HepG2 (cell line): Measurements from ENCODE around the gene HELZ. TPM values are rescaled to one million over a fixed set of nuclear protein-coding genes. Genes with fewer than 3 reads are reported as not detected.

ENCODE experiments used
- BRD4 ChIP-seq: sonication (generic); formaldehyde crosslinking; IDR thresholded peaks from 2 replicates; pipeline ENCODE4 v1.4.0; 2020; ENCODE audit warnings: missing genetic modification reagents
- HNF4A ChIP-seq: sonication (generic); formaldehyde crosslinking; IDR thresholded peaks from 2 replicates; pipeline ENCODE4 v1.4.0; 2020; ENCODE audit warnings: missing genetic modification reagents
- MBD4 ChIP-seq: IDR thresholded peaks from 2 replicates; pipeline ENCODE4 v1.6.1; 2012; ENCODE audit warnings: low read length, inconsistent platforms, borderline replicate concordance
- NR2F2 ChIP-seq: IDR thresholded peaks from 2 replicates; pipeline ENCODE4 v1.6.1; 2012; ENCODE audit warnings: low read depth, inconsistent platforms, borderline replicate concordance
- SOX6 ChIP-seq, 2 experiments: fragments of 450-650 bp in 1 of 2; sonication (generic) in 1 of 2; formaldehyde crosslinking in 1 of 2; IDR thresholded peaks; 2 replicates each; pipeline versions ENCODE4 v1.4.0 to v1.6.1; 2017 to 2020; ENCODE audit warnings: antibody characterized with exemption in 1 of 2, mild to moderate bottlenecking in 1 of 2, missing genetic modification reagents in 1 of 2
- TOPORS ChIP-seq: sonication (generic); formaldehyde crosslinking; IDR thresholded peaks from 2 replicates; pipeline ENCODE4 v1.8.0; 2023; ENCODE audit warnings: mild to moderate bottlenecking, missing genetic modification reagents
- ZBTB4 ChIP-seq: sonication (generic); formaldehyde crosslinking; IDR thresholded peaks from 2 replicates; pipeline ENCODE4 v1.4.0; 2020; ENCODE audit warnings: missing genetic modification reagents, mild to moderate bottlenecking, borderline replicate concordance
- ZHX2 ChIP-seq, 2 experiments: sonication (generic) in 1 of 2; formaldehyde crosslinking in 1 of 2; IDR thresholded peaks; 2 replicates each; pipeline versions ENCODE4 v1.6.1 to v1.9.0; 2014 to 2022; ENCODE audit warnings: antibody characterized with exemption in 1 of 2, borderline replicate concordance in 1 of 2, inconsistent platforms in 1 of 2, low read depth in 1 of 2, missing genetic modification reagents in 1 of 2
- ZMYM2 ChIP-seq: sonication (generic); formaldehyde crosslinking; IDR thresholded peaks from 2 replicates; pipeline ENCODE4 v1.8.0; 2022; ENCODE audit warnings: mild to moderate bottlenecking, missing genetic modification reagents
- ZNF609 ChIP-seq: sonication (generic); formaldehyde crosslinking; IDR thresholded peaks from 2 replicates; pipeline ENCODE4 v1.4.0; 2020; ENCODE audit warnings: mild to moderate bottlenecking, missing genetic modification reagents, borderline replicate concordance
- ZNF770 ChIP-seq: sonication (generic); formaldehyde crosslinking; IDR thresholded peaks from 2 replicates; pipeline ENCODE4 v1.5.0; 2020; ENCODE audit warnings: mild to moderate bottlenecking, missing genetic modification reagents
- ZZZ3 ChIP-seq: sonication (generic); formaldehyde crosslinking; IDR thresholded peaks from 2 replicates; pipeline ENCODE4 v1.4.0; 2020; ENCODE audit warnings: missing genetic modification reagents, mild to moderate bottlenecking, borderline replicate concordance
- polyA plus RNA-seq, 8 experiments: library from polyadenylated mRNA; depleted of rRNA in 3 of 8; stranded (reverse) in 7 of 8; unstranded in 1 of 8; fragments of >200 nt; fragmentation: Illumina TruSeq in 4 of 8; extraction: Trizol in 4 of 8; gene quantifications; 2 replicates each; pipeline versions ENCODE4 v1.2.1 to v1.2.3, GENCODE V29; 2011 to 2016; ENCODE audit warnings: low read depth in 4 of 8, missing spikeins in 1 of 8, mixed read lengths in 1 of 8; ENCODE audit not compliant: insufficient read depth in 1 of 8
- total RNA-seq, 5 experiments: library from RNA; depleted of rRNA; stranded (reverse); fragments of >200 nt; fragmentation: Illumina TruSeq; extraction: Trizol; gene quantifications; 2 replicates each; pipeline ENCODE4 v1.2.3, GENCODE V29; 2016; ENCODE audit warnings: low read depth in 1 of 5

The HELZ gene
- total and polyA plus RNA-seq, 2 of the 13 experiments (the other 11 are each of a cell fraction or from before 2014, with no cell fraction given) = 35.3 to 52.4 TPM

GRCh38 chr17:67130768-67131167 is 114.2 kb downstream of the HELZ start (continued):
- TF ChIP-seq ZNF609 (CRISPR knock-in tag) = no peak
- TF ChIP-seq ZBTB4 = no peak
- TF ChIP-seq TOPORS (CRISPR knock-in tag) = 0 out of 2 replicates have a peak, but pooled peaks have one; percentile 46
- 0 out of 2 replicates have a peak, but pooled peaks have one; percentile 53 for TF ChIP-seq ZMYM2 (CRISPR knock-in tag)
- no peak for TF ChIP-seq BRD4
- TF ChIP-seq ZHX2 (IDR thresholded peaks at IDR 0.05; ENCODE audit: low read depth) = no peak
- no peak for TF ChIP-seq ZHX2 (CRISPR knock-in tag; IDR thresholded peaks at IDR 0.05; ENCODE audit: borderline replicate concordance)
- peak; percentile 99 for TF ChIP-seq ZNF770
- TF ChIP-seq ZZZ3 (CRISPR knock-in tag) = no peak
- TF ChIP-seq NR2F2 = 0 out of 2 replicates have a peak, but pooled peaks have one; percentile 20
- TF ChIP-seq MBD4 = no peak
- no peak for TF ChIP-seq SOX6 (IDR thresholded peaks at IDR 0.05)
- peak; percentile 55 for TF ChIP-seq SOX6 (CRISPR knock-in tag; IDR thresholded peaks at IDR 0.05)
- TF ChIP-seq HNF4A = peak; percentile 66
